GM12801 (cell line): Measurements from ENCODE around the gene KIRREL3.

Source experiments
- CTCF ChIP-seq: IDR thresholded peaks from one replicate; pipeline ENCODE4 v1.5.1; 2011; ENCODE audit warnings: control low read depth; ENCODE audit not compliant: insufficient read length; ENCODE audit errors: extremely low read depth

The KIRREL3 gene

GRCh38 chr11:126583594-126584427 lies 416.8 kb downstream of the KIRREL3 start:
- no peak for TF ChIP-seq CTCF

GRCh38 chr11:126583101-126583500 lies 417.5 kb downstream of the KIRREL3 start:
- TF ChIP-seq CTCF = no peak

GRCh38 chr11:126581871-126582648 lies 418.5 kb downstream of the KIRREL3 start:
- no peak for TF ChIP-seq CTCF

GRCh38 chr11:126578426-126578825 lies 422.1 kb downstream of the KIRREL3 start:
- TF ChIP-seq CTCF = no peak

- no peak for TF ChIP-seq CTCF
These were observed 422.5 kb downstream of the KIRREL3 start for GRCh38 chr11:126578021-126578420.

GRCh38 chr11:126575849-126576248 lies 424.7 kb downstream of the KIRREL3 start:
- no peak for TF ChIP-seq CTCF

- TF ChIP-seq CTCF = no peak
These were observed 427.1 kb downstream of the KIRREL3 start for GRCh38 chr11:126573325-126573978.
